Ishikawa (cell line): ENCODE measurements around the gene FRS2.

Experiments
- CEBPB ChIP-seq: IDR thresholded peaks from 2 replicates; pipeline ENCODE4 v1.6.1; 2012
- CREB1 ChIP-seq: IDR thresholded peaks from 2 replicates; pipeline ENCODE4 v1.6.1; 2012; ENCODE audit warnings: low read depth
- EGR1 ChIP-seq: IDR thresholded peaks from 2 replicates; pipeline ENCODE4 v1.6.1; 2012
- EP300 ChIP-seq: IDR thresholded peaks from 2 replicates; pipeline ENCODE4 v1.6.1; 2012; ENCODE audit warnings: borderline replicate concordance
- FOXM1 ChIP-seq: IDR thresholded peaks from 2 replicates; pipeline ENCODE4 v1.6.1; 2012; ENCODE audit warnings: low read depth, borderline replicate concordance
- NFIC ChIP-seq: IDR thresholded peaks from 2 replicates; pipeline ENCODE4 v1.6.1; 2012
- RAD21 ChIP-seq: IDR thresholded peaks from 2 replicates; pipeline ENCODE4 v1.6.1; 2012; ENCODE audit warnings: low read depth
- TAF1 ChIP-seq: IDR thresholded peaks from 2 replicates; pipeline ENCODE4 v1.6.1; 2012; ENCODE audit warnings: low read depth, mild to moderate bottlenecking
- TCF12 ChIP-seq: IDR thresholded peaks from 2 replicates; pipeline ENCODE4 v1.6.1; 2012; ENCODE audit warnings: low read depth
- TEAD4 ChIP-seq: IDR thresholded peaks from 2 replicates; pipeline ENCODE4 v1.6.1; 2012
- USF1 ChIP-seq: IDR thresholded peaks from 2 replicates; pipeline ENCODE4 v1.6.1; 2012
- YY1 ChIP-seq: IDR thresholded peaks from 2 replicates; pipeline ENCODE4 v1.6.1; 2012; ENCODE audit warnings: low read depth
- ZBTB7A ChIP-seq: IDR thresholded peaks from 2 replicates; pipeline ENCODE4 v1.6.1; 2012; ENCODE audit warnings: low read depth
- TF ChIP-seq, protein P1 (sequence below): IDR thresholded peaks from 2 replicates; pipeline ENCODE4 v1.6.1; 2012; ENCODE audit warnings: low read depth, mild to moderate bottlenecking
- TF ChIP-seq, protein P2 (sequence below): IDR thresholded peaks from 2 replicates; pipeline ENCODE4 v1.6.1; 2012

FRS2 gene

DNA sequence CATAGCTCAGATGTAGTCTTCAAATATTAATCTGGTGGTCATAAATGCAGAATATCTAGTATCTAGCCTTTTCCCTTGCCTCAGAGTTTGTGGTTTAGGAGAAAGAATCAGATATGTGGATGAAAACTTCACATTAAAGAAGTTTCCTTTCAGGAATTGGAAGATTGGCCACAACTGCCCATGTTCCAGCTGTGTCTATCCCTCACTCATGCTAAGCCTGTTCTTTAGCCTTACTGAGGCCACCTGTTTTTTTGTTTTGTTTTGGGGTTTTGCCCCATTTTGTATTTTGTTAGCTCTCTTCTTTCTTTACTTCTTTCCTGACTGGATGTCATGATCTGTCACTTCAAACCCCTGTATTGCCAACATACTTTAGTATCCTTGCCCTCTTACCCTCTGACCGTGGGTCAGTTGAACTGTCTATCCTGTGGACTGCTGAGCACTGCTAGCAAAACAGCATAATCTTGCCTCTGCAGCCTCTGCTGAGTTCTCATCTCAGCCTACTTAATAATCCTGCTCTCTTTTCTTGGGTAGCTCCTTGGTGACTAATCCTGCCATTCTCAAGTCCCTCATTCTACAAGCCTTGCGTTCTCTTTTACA lies 93.1 kb downstream of the FRS2 start:
- TF ChIP-seq ZBTB7A: no peak
- TF ChIP-seq YY1: no peak
- no peak for TF ChIP-seq USF1
- TF ChIP-seq TAF1: no peak
- TF ChIP-seq EGR1: no peak

GRCh38 chr12:69566603-69567002 lies 96.4 kb downstream of the FRS2 start:
- TF ChIP-seq TCF12: no peak
- no peak for TF ChIP-seq RAD21
- no peak for TF ChIP-seq TEAD4
- no peak for TF ChIP-seq TAF1
- no peak for TF ChIP-seq NFIC
- TF ChIP-seq, protein P1, sequence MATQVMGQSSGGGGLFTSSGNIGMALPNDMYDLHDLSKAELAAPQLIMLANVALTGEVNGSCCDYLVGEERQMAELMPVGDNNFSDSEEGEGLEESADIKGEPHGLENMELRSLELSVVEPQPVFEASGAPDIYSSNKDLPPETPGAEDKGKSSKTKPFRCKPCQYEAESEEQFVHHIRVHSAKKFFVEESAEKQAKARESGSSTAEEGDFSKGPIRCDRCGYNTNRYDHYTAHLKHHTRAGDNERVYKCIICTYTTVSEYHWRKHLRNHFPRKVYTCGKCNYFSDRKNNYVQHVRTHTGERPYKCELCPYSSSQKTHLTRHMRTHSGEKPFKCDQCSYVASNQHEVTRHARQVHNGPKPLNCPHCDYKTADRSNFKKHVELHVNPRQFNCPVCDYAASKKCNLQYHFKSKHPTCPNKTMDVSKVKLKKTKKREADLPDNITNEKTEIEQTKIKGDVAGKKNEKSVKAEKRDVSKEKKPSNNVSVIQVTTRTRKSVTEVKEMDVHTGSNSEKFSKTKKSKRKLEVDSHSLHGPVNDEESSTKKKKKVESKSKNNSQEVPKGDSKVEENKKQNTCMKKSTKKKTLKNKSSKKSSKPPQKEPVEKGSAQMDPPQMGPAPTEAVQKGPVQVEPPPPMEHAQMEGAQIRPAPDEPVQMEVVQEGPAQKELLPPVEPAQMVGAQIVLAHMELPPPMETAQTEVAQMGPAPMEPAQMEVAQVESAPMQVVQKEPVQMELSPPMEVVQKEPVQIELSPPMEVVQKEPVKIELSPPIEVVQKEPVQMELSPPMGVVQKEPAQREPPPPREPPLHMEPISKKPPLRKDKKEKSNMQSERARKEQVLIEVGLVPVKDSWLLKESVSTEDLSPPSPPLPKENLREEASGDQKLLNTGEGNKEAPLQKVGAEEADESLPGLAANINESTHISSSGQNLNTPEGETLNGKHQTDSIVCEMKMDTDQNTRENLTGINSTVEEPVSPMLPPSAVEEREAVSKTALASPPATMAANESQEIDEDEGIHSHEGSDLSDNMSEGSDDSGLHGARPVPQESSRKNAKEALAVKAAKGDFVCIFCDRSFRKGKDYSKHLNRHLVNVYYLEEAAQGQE: no peak
- TF ChIP-seq USF1: no peak
- no peak for TF ChIP-seq CREB1
- no peak for TF ChIP-seq EGR1
- TF ChIP-seq EP300: no peak
- no peak for TF ChIP-seq ZBTB7A
- TF ChIP-seq FOXM1: no peak
- TF ChIP-seq YY1: no peak
- no peak for TF ChIP-seq CEBPB
- TF ChIP-seq, protein P2, sequence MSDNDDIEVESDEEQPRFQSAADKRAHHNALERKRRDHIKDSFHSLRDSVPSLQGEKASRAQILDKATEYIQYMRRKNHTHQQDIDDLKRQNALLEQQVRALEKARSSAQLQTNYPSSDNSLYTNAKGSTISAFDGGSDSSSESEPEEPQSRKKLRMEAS: no peak

- TF ChIP-seq, protein P1: no peak
- no peak for TF ChIP-seq ZBTB7A
Observed at GRCh38 chr12:69569236-69569635, 99.0 kb downstream of the FRS2 start.

DNA sequence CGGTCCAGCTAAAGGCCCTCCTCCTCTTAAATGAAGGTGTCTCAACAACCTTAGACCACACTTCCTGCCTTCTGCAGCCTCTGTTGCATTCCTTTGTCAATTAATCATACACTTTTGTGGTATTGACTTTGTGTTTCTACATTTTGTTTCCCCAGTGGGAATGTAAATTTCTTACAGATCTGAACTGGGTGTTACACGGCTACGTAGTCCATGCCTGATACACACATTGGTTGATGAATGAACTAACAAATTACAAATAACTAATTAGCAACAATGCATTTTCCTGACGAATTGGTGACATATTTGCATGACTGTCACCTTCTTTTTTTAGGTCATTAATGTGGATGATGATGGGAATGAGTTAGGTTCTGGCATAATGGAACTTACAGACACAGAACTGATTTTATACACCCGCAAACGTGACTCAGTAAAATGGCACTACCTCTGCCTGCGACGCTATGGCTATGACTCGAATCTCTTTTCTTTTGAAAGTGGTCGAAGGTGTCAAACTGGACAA lies 99.9 kb downstream of the FRS2 start:
- TF ChIP-seq CEBPB (no peak), FOXM1 (no peak), TEAD4 (no peak), USF1 (no peak), EP300 (no peak), TCF12 (no peak), YY1 (no peak), ZBTB7A (no peak), RAD21 (no peak), EGR1 (no peak), TAF1 (no peak)
- TF ChIP-seq, protein P1: no peak
